ENCODE measurements around the gene JAKMIP1.

The JAKMIP1 gene

GRCh38 chr4:5980436-5981155 lies 219.8 kb downstream of the JAKMIP1 start:
- no peak for DNase-seq

GRCh38 chr4:5979981-5980380 lies 220.4 kb downstream of the JAKMIP1 start:
- no peak for DNase-seq

- DNase-seq = no peak
These were observed 223.4 kb downstream of the JAKMIP1 start for GRCh38 chr4:5976921-5977320.

DNA sequence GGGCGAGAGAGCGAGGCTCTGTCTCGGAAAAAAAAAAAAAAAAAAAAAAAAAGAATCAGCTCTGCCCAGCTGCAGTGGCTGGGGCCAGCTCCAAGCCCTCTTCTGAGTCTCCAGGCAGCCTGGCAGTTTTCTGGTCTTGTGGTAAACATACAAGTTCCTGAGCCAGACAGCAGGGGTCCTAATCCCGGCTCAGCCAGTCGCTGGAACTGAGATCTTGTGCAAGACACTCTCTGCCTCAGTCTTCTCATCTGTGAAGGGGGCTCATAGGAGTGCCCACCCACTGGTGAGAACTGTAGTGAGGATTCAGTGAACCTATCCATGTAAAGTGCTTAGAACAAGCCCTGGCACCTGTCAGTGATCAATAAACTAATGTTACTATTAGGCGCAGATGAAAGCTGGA lies 223.9 kb downstream of the JAKMIP1 start:
- DNase-seq = no peak
